Measurements from ENCODE around the gene AKNAD1.
"Not testable (repeated sequence)": the region's sequence is repeated elsewhere in the genome, so short reads cannot be mapped to it uniquely, and the experiment has no call there.

The AKNAD1 gene

DNA sequence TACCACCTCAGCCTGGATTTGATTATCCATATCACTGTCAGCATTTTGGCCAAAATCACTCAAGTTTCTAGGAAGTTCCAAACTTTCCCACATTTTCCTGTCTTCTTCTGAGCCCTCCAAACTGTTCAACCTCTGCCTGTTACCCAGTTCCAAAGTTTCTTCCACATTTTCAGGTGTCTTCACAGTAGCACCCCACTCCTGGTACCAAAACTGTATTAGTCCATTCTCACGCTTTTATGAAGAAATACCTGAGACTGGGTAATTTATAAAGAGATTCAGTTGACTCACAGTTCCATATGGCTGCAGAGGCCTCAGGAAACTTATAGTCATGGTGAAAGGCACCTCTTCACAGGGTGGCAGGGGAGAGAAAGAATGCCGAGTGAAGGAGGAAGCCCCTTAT, 71.0 kb downstream of the AKNAD1 start:
- no peak for DNase-seq (ENCODE audit: low spot score)

DNA sequence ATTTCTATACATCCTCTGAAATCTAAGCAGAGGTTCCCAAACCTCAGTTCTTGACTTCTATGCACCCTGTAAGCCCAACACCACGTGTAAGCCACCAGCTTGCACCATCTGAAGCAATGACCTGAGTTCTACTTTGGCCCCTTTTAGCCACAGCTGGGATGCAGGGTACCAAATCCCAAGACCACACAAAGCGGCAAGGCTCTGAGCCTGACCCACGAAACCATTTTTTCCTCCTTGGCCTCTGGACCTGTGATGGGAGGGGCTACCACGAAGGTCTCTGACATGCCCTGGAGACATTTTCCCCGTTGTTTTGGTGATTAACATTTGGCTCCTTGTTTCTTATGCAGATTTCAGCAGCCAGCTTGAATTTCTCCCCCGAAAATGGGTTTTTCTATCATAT, 71.6 kb downstream of the AKNAD1 start:
- no peak for DNase-seq (ENCODE audit: low spot score)

DNA sequence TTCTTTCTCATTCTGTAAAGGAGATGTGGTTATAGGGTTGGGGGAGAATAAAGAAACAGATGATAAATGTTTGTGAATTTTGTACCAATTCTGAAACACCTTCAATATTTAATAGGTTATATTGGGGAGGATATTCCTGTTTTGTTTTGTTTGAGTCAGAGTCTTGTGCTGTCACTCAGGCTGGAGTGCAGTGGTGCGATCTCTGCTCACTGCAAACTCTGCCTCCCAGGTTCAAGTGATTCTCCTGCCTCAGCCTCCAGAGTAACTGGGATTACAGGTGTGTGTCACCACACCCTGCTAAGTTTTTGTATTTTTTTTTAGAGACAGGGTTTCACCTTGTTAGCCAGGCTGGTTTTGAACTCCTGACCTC, 75.3 kb downstream of the AKNAD1 start:
- DNase-seq (ENCODE audit: low spot score) = not testable (repeated sequence)

DNA sequence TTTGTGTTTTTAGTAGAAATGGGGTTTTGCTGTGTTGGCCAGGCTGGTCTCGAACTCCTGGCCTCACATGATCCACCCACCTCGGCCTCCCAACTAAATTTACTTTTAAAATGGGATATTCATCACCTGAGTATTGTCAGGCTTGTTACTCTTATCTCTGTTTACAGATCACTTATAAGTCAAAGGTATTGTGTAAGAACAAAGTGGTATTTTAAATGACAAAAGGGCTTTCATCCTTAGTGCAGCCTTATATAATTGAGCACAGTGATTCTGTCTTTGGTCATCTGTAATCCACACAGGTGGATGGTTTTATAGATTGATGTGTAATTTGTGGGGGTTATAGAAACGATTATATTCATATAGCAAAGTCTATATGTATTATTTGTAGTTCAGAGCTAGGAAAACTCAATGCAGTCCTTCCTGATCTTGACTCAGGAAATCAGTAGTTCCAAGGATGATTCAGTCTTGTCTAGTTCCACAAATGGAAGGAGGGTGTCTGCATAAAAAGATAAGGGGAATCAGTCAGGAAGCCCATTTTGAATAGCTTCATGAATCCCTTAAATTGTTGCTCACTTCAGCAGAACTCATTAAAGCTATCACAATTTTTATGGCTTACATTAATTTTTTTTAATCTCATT, 75.8 kb downstream of the AKNAD1 start:
- DNase-seq (ENCODE audit: low spot score) = no peak

DNA sequence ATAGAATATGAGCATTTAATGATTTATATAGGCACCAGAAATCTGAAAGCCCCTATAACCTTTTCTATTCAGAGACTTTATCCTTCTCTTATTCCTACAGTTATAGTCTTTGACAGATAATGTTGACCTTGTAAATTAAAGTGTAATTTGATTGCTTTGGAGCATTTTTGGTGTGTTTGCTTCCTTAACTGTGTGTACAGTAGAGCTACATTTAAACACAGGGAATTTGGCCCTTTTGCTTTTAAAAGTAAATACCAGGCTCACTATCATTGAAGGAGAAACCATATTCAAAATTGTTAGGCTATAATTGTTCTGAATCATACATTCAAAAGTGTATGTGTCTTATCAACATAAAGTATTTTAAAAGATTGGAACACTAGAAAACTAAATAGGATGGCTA, 77.4 kb downstream of the AKNAD1 start:
- no peak for DNase-seq (ENCODE audit: low spot score)

DNA sequence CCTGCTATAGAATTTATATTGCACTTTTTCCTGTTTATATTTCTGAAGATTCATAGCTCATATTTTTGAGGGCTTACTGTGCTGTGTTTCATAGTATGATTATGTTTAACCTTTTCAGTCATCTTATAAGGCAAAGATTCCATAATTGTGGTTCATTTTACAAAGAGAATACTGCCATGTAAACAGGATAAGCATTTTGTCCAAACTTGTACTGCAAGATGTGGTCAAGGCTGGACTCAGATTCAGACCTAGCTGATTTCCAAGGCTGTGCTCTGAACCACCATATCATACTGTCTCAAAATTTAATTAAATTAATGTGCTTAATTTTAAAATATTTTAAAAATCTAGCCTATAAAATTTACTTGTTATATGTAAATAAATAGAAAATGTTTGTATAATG, 79.1 kb downstream of the AKNAD1 start:
- no peak for DNase-seq (ENCODE audit: low spot score)

DNA sequence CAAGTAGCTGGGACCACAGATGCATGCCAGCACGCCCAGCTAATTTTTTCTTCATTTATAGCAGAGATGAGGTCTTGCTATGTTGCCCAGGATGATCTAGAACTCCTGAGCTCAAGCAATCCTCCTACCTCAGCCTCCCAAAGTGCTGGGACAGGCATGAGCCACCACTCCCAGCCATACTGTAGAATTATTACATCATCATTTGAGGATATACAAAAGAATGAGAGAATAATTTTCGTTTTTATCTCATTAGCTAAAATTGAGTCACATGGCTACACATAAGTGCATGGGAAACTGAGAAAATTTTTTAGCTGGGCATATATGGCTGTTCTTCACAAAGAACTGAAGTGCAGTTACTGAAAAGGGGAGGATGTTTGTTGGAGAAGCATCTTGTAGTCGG, 89.2 kb downstream of the AKNAD1 start:
- no peak for DNase-seq (ENCODE audit: low spot score)

DNA sequence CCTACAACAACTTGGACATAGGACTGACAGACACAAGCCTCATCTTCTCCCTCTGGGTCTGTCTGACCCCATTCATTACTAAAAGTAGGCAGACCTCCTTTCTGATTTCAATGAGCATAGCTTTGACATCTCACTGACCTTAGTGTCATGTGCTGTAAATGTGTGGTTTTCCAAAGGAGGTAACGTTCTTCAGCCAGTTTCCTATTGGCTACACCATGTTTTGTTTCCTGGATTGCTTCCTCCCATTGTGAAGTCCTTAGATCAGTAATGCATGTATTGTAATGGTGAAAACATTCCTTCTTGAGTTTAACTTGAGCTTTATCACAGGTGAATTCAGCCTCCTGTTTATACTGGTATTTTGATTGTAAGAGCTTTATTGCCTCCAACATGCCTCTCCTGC, 89.8 kb downstream of the AKNAD1 start:
- DNase-seq (ENCODE audit: low spot score) = no peak
